Measurements from ENCODE around the gene SALL3.

SALL3 gene

GRCh38 chr18:78996741-78997490, 17.3 kb downstream of the SALL3 start:
- no peak for ATAC-seq
- Mint-ChIP-seq H3K27ac (no peak overlapping the region), H3K27me3 (peaks cover 5% of the 10 kb centered on the region), H3K36me3 (ENCODE audit: low read depth) (no peaks in the 10 kb centered on the region), H3K4me1 (no peaks in the 10 kb centered on the region), H3K9me3 (no peaks in the 10 kb centered on the region), H3K4me3 (no peak overlapping the region)
- no peak for DNase-seq

GRCh38 chr18:78998371-78999071, 18.9 kb downstream of the SALL3 start:
- ATAC-seq: no peak
- Mint-ChIP-seq H3K9me3 (no peaks in the 10 kb centered on the region), H3K4me3 (no peak overlapping the region), H3K27me3 (peaks cover 5% of the 10 kb centered on the region), H3K27ac (no peak overlapping the region), H3K36me3 (ENCODE audit: low read depth) (no peaks in the 10 kb centered on the region), H3K4me1 (no peaks in the 10 kb centered on the region)
- DNase-seq: no peak

- H3K36me3 Mint-ChIP-seq (ENCODE audit: low read depth): no peaks in the 10 kb centered on the region
- no peak for ATAC-seq
- H3K27ac Mint-ChIP-seq: no peak overlapping the region
- DNase-seq: no peak
- H3K27me3 Mint-ChIP-seq: peaks cover 5% of the 10 kb centered on the region
- no peaks in the 10 kb centered on the region for H3K4me1 Mint-ChIP-seq
- no peak overlapping the region for H3K4me3 Mint-ChIP-seq
- H3K9me3 Mint-ChIP-seq: no peaks in the 10 kb centered on the region
Measured at GRCh38 chr18:78999939-79000338, 20.3 kb downstream of the SALL3 start.

GRCh38 chr18:79000997-79001396, 21.4 kb downstream of the SALL3 start:
- Mint-ChIP-seq H3K4me3 (no peak overlapping the region), H3K9me3 (no peaks in the 10 kb centered on the region), H3K27me3 (peaks cover 5% of the 10 kb centered on the region), H3K36me3 (ENCODE audit: low read depth) (no peaks in the 10 kb centered on the region), H3K4me1 (no peaks in the 10 kb centered on the region), H3K27ac (no peak overlapping the region)
- ATAC-seq (no peak), DNase-seq (no peak)

- Mint-ChIP-seq H3K4me1 (no peaks in the 10 kb centered on the region), H3K36me3 (ENCODE audit: low read depth) (no peaks in the 10 kb centered on the region), H3K9me3 (no peaks in the 10 kb centered on the region), H3K27ac (no peak overlapping the region), H3K4me3 (no peak overlapping the region), H3K27me3 (no peaks in the 10 kb centered on the region)
- ATAC-seq (no peak), DNase-seq (no peak)
Measured at GRCh38 chr18:79005653-79006052, 26.0 kb downstream of the SALL3 start.

GRCh38 chr18:79006106-79006795, 26.6 kb downstream of the SALL3 start:
- H3K9me3 Mint-ChIP-seq: no peaks in the 10 kb centered on the region
- no peaks in the 10 kb centered on the region for H3K4me1 Mint-ChIP-seq
- no peak for DNase-seq
- no peak for ATAC-seq
- no peak overlapping the region for H3K27ac Mint-ChIP-seq
- no peak overlapping the region for H3K4me3 Mint-ChIP-seq
- no peaks in the 10 kb centered on the region for H3K36me3 Mint-ChIP-seq (ENCODE audit: low read depth)
- H3K27me3 Mint-ChIP-seq: no peaks in the 10 kb centered on the region

GRCh38 chr18:79007440-79007839, 27.8 kb downstream of the SALL3 start:
- no peak for DNase-seq
- Mint-ChIP-seq H3K27ac (no peak overlapping the region), H3K4me3 (no peak overlapping the region), H3K36me3 (ENCODE audit: low read depth) (no peaks in the 10 kb centered on the region), H3K4me1 (no peaks in the 10 kb centered on the region), H3K9me3 (no peaks in the 10 kb centered on the region), H3K27me3 (no peaks in the 10 kb centered on the region)
- no peak for ATAC-seq

- ATAC-seq: no peak
- Mint-ChIP-seq H3K4me1 (no peaks in the 10 kb centered on the region), H3K4me3 (no peak overlapping the region), H3K36me3 (ENCODE audit: low read depth) (no peaks in the 10 kb centered on the region), H3K27me3 (peaks cover 2% of the 10 kb centered on the region), H3K9me3 (no peaks in the 10 kb centered on the region), H3K27ac (no peak overlapping the region)
- DNase-seq: no peak
Measured at GRCh38 chr18:79008356-79008940, 28.8 kb downstream of the SALL3 start.

- DNase-seq: no peak
- H3K27ac Mint-ChIP-seq: no peak overlapping the region
- H3K27me3 Mint-ChIP-seq: peaks cover 2% of the 10 kb centered on the region
- no peaks in the 10 kb centered on the region for H3K9me3 Mint-ChIP-seq
- no peaks in the 10 kb centered on the region for H3K4me1 Mint-ChIP-seq
- H3K36me3 Mint-ChIP-seq (ENCODE audit: low read depth): no peaks in the 10 kb centered on the region
- ATAC-seq: no peak
- no peak overlapping the region for H3K4me3 Mint-ChIP-seq
Measured at GRCh38 chr18:79010802-79011201, 31.2 kb downstream of the SALL3 start.

- ATAC-seq (no peak), DNase-seq (no peak)
- no peaks in the 10 kb centered on the region for H3K4me1 Mint-ChIP-seq
- no peak overlapping the region for H3K4me3 Mint-ChIP-seq
- no peaks in the 10 kb centered on the region for H3K9me3 Mint-ChIP-seq
- H3K36me3 Mint-ChIP-seq (ENCODE audit: low read depth): no peaks in the 10 kb centered on the region
- H3K27ac Mint-ChIP-seq: peak overlapping the region; percentile 59
- H3K27me3 Mint-ChIP-seq: peaks cover 2% of the 10 kb centered on the region
Measured at GRCh38 chr18:79011300-79011870, 31.8 kb downstream of the SALL3 start.

GRCh38 chr18:79013869-79014268, 34.3 kb downstream of the SALL3 start:
- H3K4me1 Mint-ChIP-seq: no peaks in the 10 kb centered on the region
- H3K27ac Mint-ChIP-seq: no peak overlapping the region
- no peak overlapping the region for H3K4me3 Mint-ChIP-seq
- ATAC-seq (no peak), DNase-seq (no peak)
- no peaks in the 10 kb centered on the region for H3K9me3 Mint-ChIP-seq
- peaks cover 9% of the 10 kb centered on the region for H3K27me3 Mint-ChIP-seq
- no peaks in the 10 kb centered on the region for H3K36me3 Mint-ChIP-seq (ENCODE audit: low read depth)

- no peak for ATAC-seq
- H3K9me3 Mint-ChIP-seq: no peaks in the 10 kb centered on the region
- no peak overlapping the region for H3K27ac Mint-ChIP-seq
- H3K4me1 Mint-ChIP-seq: no peaks in the 10 kb centered on the region
- DNase-seq: no peak
- H3K4me3 Mint-ChIP-seq: no peak overlapping the region
- peaks cover 6% of the 10 kb centered on the region for H3K27me3 Mint-ChIP-seq
- H3K36me3 Mint-ChIP-seq (ENCODE audit: low read depth): no peaks in the 10 kb centered on the region
Measured at GRCh38 chr18:79018911-79019310, 39.3 kb downstream of the SALL3 start.

GRCh38 chr18:79019881-79020280, 40.3 kb downstream of the SALL3 start:
- Mint-ChIP-seq H3K4me3 (no peak overlapping the region), H3K36me3 (ENCODE audit: low read depth) (no peaks in the 10 kb centered on the region), H3K9me3 (no peaks in the 10 kb centered on the region), H3K27me3 (peaks cover 6% of the 10 kb centered on the region), H3K27ac (no peak overlapping the region), H3K4me1 (no peaks in the 10 kb centered on the region)
- ATAC-seq (no peak), DNase-seq (no peak)

GRCh38 chr18:79022603-79023002, 43.0 kb downstream of the SALL3 start:
- Mint-ChIP-seq H3K4me3 (no peak overlapping the region), H3K4me1 (no peaks in the 10 kb centered on the region), H3K27me3 (peaks cover 6% of the 10 kb centered on the region), H3K36me3 (ENCODE audit: low read depth) (no peaks in the 10 kb centered on the region), H3K27ac (no peak overlapping the region), H3K9me3 (peaks cover 5% of the 10 kb centered on the region)
- no peak for DNase-seq
- ATAC-seq: no peak
